DOHH2 (cell line): ENCODE results near the gene KLK11.
"Not testable (repeated sequence)": the region's sequence is repeated elsewhere in the genome, so short reads cannot be mapped to it uniquely, and the experiment has no call there.

ENCODE experiments used
- H3F3A ChIP-seq: fragments of 200-600 bp; sonication (generic), shearing (Covaris generic); 2 replicates; pipeline ENCODE4 v1.6.0; 2016; ENCODE audit warnings: antibody characterized with exemption, mild to moderate bottlenecking; ENCODE audit not compliant: control insufficient read depth, insufficient read depth
- H3K27ac ChIP-seq: fragments of 200-600 bp; sonication (generic); 2 replicates; pipeline ENCODE4 v1.5.1; 2014; ENCODE audit warnings: low read depth, mild to moderate bottlenecking, low read length, moderate library complexity
- H3K27me3 ChIP-seq: fragments of 200-600 bp; sonication (generic); 2 replicates; pipeline ENCODE4 v1.6.1; 2014; ENCODE audit warnings: mild to moderate bottlenecking, low read length, mixed read lengths; ENCODE audit not compliant: control insufficient read depth
- H3K36me3 ChIP-seq: fragments of 200-600 bp; sonication (generic); 2 replicates; pipeline ENCODE4 v1.6.1; 2014; ENCODE audit warnings: mild to moderate bottlenecking, low read length, moderate library complexity, mixed read lengths; ENCODE audit not compliant: control insufficient read depth
- H3K4me1 ChIP-seq: fragments of 200-600 bp; sonication (generic); 2 replicates; pipeline ENCODE4 v1.6.1; 2014; ENCODE audit warnings: mild to moderate bottlenecking, low read length, mixed read lengths; ENCODE audit not compliant: control insufficient read depth
- H3K4me2 ChIP-seq: fragments of 200-600 bp; sonication (generic); 2 replicates; pipeline ENCODE4 v1.6.0; 2014; ENCODE audit warnings: mild to moderate bottlenecking, low read length, moderate library complexity
- H3K4me3 ChIP-seq: fragments of 200-600 bp; sonication (generic); 2 replicates; pipeline ENCODE4 v1.5.1; 2014; ENCODE audit warnings: mild to moderate bottlenecking, low read length, mixed read lengths
- H3K79me2 ChIP-seq: fragments of 200-600 bp; sonication (generic); 2 replicates; pipeline ENCODE4 v1.6.1; 2014; ENCODE audit warnings: mild to moderate bottlenecking, low read length, mixed read lengths; ENCODE audit not compliant: control insufficient read depth
- H3K9me2 ChIP-seq: fragments of 200-600 bp; sonication (generic); replicated peaks from 2 replicates; pipeline ENCODE4 v1.6.1; 2014; ENCODE audit warnings: mild to moderate bottlenecking, low read length, mixed read lengths; ENCODE audit not compliant: control insufficient read depth
- H3K9me3 ChIP-seq: fragments of 200-600 bp; sonication (generic); 2 replicates; pipeline ENCODE4 v1.6.1; 2014; ENCODE audit warnings: antibody characterized with exemption, low read length, mixed read lengths; ENCODE audit not compliant: control insufficient read depth, insufficient read depth
- H4K20me1 ChIP-seq: fragments of 200-600 bp; sonication (generic); 2 replicates; pipeline ENCODE4 v1.6.0; 2014; ENCODE audit warnings: low read depth, mild to moderate bottlenecking, antibody characterized with exemption, low read length, moderate library complexity; ENCODE audit not compliant: control insufficient read depth, insufficient read depth
- CTCF ChIP-seq: fragments of 200-600 bp; sonication (generic); IDR thresholded peaks from one replicate; pipeline ENCODE4 v1.5.1; 2014; ENCODE audit warnings: antibody characterized with exemption, mild to moderate bottlenecking, low read depth, low read length; ENCODE audit not compliant: poor library complexity, severe bottlenecking
- EZH2phosphoT487 ChIP-seq: fragments of 200-600 bp; sonication (generic); IDR thresholded peaks from 2 replicates; pipeline ENCODE4 v1.6.1; 2017; ENCODE audit warnings: borderline replicate concordance, mild to moderate bottlenecking, antibody characterized with exemption, low read length, moderate library complexity, mixed read lengths

The KLK11 gene

GRCh38 chr19:50994129-50994528, 32.3 kb downstream of the KLK11 start:
- H3K4me2 ChIP-seq, result no peak overlapping the region
- TF ChIP-seq EZH2phosphoT487 (no peak), CTCF (no peak)
- H3K27ac ChIP-seq, result no peak overlapping the region
- H3F3A ChIP-seq, result no peaks in the 10 kb centered on the region
- no peaks in the 10 kb centered on the region for H3K36me3 ChIP-seq
- H4K20me1 ChIP-seq, result no peaks in the 10 kb centered on the region
- peaks cover 7% of the 10 kb centered on the region for H3K27me3 ChIP-seq
- H3K4me3 ChIP-seq, result no peak overlapping the region
- H3K9me3 ChIP-seq, result peaks cover 9% of the 10 kb centered on the region; the same call in 1 of the 2 replicates
- no peaks in the 10 kb centered on the region for H3K4me1 ChIP-seq
- no peaks in the 10 kb centered on the region for H3K79me2 ChIP-seq
- H3K9me2 ChIP-seq, result no peaks in the 10 kb centered on the region

GRCh38 chr19:50992666-50993035, 33.8 kb downstream of the KLK11 start:
- Histone ChIP-seq H3K36me3 (no peaks in the 10 kb centered on the region), H3K27me3 (peaks cover 7% of the 10 kb centered on the region), H3K4me1 (no peaks in the 10 kb centered on the region), H3K9me2 (no peaks in the 10 kb centered on the region), H3F3A (no peaks in the 10 kb centered on the region), H3K4me2 (no peak overlapping the region), H3K27ac (no peak overlapping the region), H3K4me3 (no peak overlapping the region), H3K79me2 (no peaks in the 10 kb centered on the region), H3K9me3 (peaks cover 9% of the 10 kb centered on the region; the same call in 1 of the 2 replicates), H4K20me1 (no peaks in the 10 kb centered on the region)
- no peak for TF ChIP-seq EZH2phosphoT487
- no peak for TF ChIP-seq CTCF

- H3K4me3 ChIP-seq, H3K9me2 ChIP-seq, H3K9me3 ChIP-seq, H3K36me3 ChIP-seq, H3K27ac ChIP-seq, H3K4me1 ChIP-seq, H3K27me3 ChIP-seq, H3K79me2 ChIP-seq, H4K20me1 ChIP-seq, H3K4me2 ChIP-seq, H3F3A ChIP-seq: not testable (repeated sequence)
Observed at GRCh38 chr19:50984416-50984815, 42.0 kb downstream of the KLK11 start.

- Histone ChIP-seq H3K4me3 (no peak within 1 kb of the TSS), H3F3A (no peaks in the 10 kb centered on the region), H3K79me2 (no peaks in the 10 kb centered on the region), H3K27me3 (peaks cover 9% of the 10 kb centered on the region), H3K4me2 (no peak within 1 kb of the TSS), H3K9me3 (no peaks in the 10 kb centered on the region), H3K27ac (no peak within 1 kb of the TSS), H3K4me1 (no peaks in the 10 kb centered on the region), H4K20me1 (no peaks in the 10 kb centered on the region), H3K36me3 (no peaks in the 10 kb centered on the region), H3K9me2 (no peaks in the 10 kb centered on the region)
- no peak for TF ChIP-seq EZH2phosphoT487
- no peak for TF ChIP-seq CTCF
Observed at GRCh38 chr19:50983625-50984292, 42.7 kb downstream of the KLK11 start, which contains the start of gene KLK7. KLK7 (minus strand) TSS chr19:50983917; CDS start chr19:50982399, 1,518 bp downstream.
